PFSK-1 (cell line): ENCODE measurements around the gene COPG2.

Source experiments
- FOXP2 ChIP-seq: optimal IDR thresholded peaks from 2 replicates; pipeline ENCODE3; 2011; ENCODE audit warnings: borderline replicate concordance, control low read depth, inconsistent platforms; ENCODE audit not compliant: insufficient read depth; ENCODE audit errors: extremely low read length, extremely low read depth
- POLR2AphosphoS5 ChIP-seq: IDR thresholded peaks from 2 replicates; pipeline ENCODE4 v1.6.1; 2012; ENCODE audit warnings: low read depth, mild to moderate bottlenecking, control low read depth, low read length, moderate library complexity
- SIN3A ChIP-seq: IDR thresholded peaks from 2 replicates; pipeline ENCODE4 v1.6.1; 2012; ENCODE audit warnings: mild to moderate bottlenecking, low read length, moderate library complexity, borderline replicate concordance; ENCODE audit not compliant: insufficient read depth
- TAF1 ChIP-seq: IDR thresholded peaks from 2 replicates; pipeline ENCODE4 v1.6.1; 2012; ENCODE audit warnings: low read length, control low read depth, borderline replicate concordance; ENCODE audit not compliant: insufficient read depth
- TF ChIP-seq, protein P1 (sequence below), 2 experiments: IDR thresholded peaks; 2 replicates each; pipeline versions ENCODE4 v1.6.1 to v1.8.0; 2011 to 2012; ENCODE audit warnings: low read depth in 2 of 2, low read length in 2 of 2, control low read depth in 1 of 2, inconsistent platforms in 1 of 2, mild to moderate bottlenecking in 1 of 2, moderate library complexity in 1 of 2; ENCODE audit not compliant: insufficient read depth in 1 of 2

Gene COPG2

GRCh38 chr7:130524628-130525027 is 143.9 kb downstream of the COPG2 start:
- no peak for TF ChIP-seq TAF1
- TF ChIP-seq, protein P1, sequence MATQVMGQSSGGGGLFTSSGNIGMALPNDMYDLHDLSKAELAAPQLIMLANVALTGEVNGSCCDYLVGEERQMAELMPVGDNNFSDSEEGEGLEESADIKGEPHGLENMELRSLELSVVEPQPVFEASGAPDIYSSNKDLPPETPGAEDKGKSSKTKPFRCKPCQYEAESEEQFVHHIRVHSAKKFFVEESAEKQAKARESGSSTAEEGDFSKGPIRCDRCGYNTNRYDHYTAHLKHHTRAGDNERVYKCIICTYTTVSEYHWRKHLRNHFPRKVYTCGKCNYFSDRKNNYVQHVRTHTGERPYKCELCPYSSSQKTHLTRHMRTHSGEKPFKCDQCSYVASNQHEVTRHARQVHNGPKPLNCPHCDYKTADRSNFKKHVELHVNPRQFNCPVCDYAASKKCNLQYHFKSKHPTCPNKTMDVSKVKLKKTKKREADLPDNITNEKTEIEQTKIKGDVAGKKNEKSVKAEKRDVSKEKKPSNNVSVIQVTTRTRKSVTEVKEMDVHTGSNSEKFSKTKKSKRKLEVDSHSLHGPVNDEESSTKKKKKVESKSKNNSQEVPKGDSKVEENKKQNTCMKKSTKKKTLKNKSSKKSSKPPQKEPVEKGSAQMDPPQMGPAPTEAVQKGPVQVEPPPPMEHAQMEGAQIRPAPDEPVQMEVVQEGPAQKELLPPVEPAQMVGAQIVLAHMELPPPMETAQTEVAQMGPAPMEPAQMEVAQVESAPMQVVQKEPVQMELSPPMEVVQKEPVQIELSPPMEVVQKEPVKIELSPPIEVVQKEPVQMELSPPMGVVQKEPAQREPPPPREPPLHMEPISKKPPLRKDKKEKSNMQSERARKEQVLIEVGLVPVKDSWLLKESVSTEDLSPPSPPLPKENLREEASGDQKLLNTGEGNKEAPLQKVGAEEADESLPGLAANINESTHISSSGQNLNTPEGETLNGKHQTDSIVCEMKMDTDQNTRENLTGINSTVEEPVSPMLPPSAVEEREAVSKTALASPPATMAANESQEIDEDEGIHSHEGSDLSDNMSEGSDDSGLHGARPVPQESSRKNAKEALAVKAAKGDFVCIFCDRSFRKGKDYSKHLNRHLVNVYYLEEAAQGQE (IDR thresholded peaks at IDR 0.05; ENCODE audit: insufficient read depth in 1 of 2, low read depth in 2 of 2, low read length in 2 of 2): no peak
- TF ChIP-seq FOXP2: no peak
- no peak for TF ChIP-seq POLR2AphosphoS5
- no peak for TF ChIP-seq SIN3A

- TF ChIP-seq, protein P1 (IDR thresholded peaks at IDR 0.05; ENCODE audit: insufficient read depth in 1 of 2, low read depth in 2 of 2, low read length in 2 of 2): no peak
- TF ChIP-seq TAF1 (no peak), SIN3A (no peak), FOXP2 (no peak)
Measured at GRCh38 chr7:130521258-130521951, 147.1 kb downstream of the COPG2 start.

GRCh38 chr7:130515315-130516040 is 153.1 kb downstream of the COPG2 start:
- TF ChIP-seq, protein P1 (IDR thresholded peaks at IDR 0.05; ENCODE audit: insufficient read depth in 1 of 2, low read depth in 2 of 2, low read length in 2 of 2): no peak
- TF ChIP-seq TAF1: no peak
- TF ChIP-seq SIN3A: no peak
- no peak for TF ChIP-seq POLR2AphosphoS5

DNA sequence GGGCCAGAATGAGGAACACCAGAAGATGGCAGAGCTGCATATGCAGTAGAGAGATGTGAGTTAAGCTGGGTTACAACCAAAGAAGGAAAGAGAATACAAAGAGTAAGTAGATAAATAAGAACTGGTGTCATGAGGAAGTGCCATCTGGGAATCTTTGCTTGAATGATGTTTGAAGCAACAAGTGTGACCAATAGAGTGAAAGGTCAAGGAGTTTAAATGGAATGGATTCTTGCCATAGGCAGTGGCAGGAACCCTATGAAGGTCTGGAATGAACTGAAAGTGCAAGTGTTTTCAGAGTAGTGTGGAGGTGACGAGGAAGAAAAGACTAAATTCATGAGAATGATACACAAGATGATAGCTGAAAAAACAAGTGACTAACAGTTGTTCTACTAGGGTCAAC is 155.1 kb downstream of the COPG2 start:
- TF ChIP-seq POLR2AphosphoS5 (no peak), FOXP2 (no peak), SIN3A (no peak), TAF1 (no peak)
- TF ChIP-seq, protein P1 (IDR thresholded peaks at IDR 0.05; ENCODE audit: insufficient read depth in 1 of 2, low read depth in 2 of 2, low read length in 2 of 2): no peak

GRCh38 chr7:130506358-130506757 is 162.2 kb downstream of the COPG2 start:
- no peak for TF ChIP-seq TAF1
- no peak for TF ChIP-seq FOXP2
